GM12801 (cell line): ENCODE data around the gene ART5.

Experiments used
- TF ChIP-seq, protein P1 (sequence below): IDR thresholded peaks from one replicate; pipeline ENCODE4 v1.5.1; 2011; ENCODE audit warnings: control low read depth; ENCODE audit not compliant: insufficient read length; ENCODE audit errors: extremely low read depth

Gene ART5

DNA sequence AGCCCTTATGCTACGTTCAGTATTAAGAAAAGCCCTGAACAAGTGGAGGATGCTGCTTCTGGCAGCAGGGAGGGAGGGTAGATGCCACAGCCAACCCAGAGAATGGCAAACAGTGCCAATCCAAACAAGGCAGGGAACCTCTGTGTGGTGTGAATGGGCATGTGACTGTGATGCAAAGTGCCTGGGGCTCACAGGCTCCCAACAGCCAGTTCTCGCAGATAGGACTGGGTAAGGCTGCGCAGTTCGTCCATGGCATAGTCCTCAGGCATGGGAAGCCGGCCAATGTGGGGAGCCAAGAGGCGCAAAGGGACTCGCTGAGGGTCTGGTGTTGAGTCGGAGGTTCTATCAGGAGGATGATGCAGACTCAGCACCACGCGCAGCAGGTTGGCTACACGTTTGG lies 34.2 kb upstream of the ART5 start:
- TF ChIP-seq, protein P1, sequence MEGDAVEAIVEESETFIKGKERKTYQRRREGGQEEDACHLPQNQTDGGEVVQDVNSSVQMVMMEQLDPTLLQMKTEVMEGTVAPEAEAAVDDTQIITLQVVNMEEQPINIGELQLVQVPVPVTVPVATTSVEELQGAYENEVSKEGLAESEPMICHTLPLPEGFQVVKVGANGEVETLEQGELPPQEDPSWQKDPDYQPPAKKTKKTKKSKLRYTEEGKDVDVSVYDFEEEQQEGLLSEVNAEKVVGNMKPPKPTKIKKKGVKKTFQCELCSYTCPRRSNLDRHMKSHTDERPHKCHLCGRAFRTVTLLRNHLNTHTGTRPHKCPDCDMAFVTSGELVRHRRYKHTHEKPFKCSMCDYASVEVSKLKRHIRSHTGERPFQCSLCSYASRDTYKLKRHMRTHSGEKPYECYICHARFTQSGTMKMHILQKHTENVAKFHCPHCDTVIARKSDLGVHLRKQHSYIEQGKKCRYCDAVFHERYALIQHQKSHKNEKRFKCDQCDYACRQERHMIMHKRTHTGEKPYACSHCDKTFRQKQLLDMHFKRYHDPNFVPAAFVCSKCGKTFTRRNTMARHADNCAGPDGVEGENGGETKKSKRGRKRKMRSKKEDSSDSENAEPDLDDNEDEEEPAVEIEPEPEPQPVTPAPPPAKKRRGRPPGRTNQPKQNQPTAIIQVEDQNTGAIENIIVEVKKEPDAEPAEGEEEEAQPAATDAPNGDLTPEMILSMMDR: no peak

DNA sequence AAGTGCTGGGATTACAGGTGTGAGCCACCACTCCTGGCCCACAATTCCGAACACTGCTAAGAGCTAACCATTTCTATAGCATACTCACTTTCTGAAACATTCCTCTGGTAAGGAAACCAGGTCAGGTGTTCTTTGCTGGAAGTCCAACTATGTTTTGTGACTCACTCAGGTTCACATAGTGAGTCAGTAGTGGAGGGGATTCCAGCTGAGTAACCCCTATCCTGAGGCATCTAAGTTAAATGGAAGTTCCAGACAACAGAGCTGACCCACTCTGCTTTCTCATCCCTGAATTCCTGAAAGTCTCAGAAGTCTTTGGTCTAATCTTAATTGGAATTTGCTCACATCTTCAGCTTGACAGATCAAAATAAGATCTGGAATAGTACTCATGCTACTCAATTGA lies 32.4 kb upstream of the ART5 start:
- TF ChIP-seq, protein P1: no peak

DNA sequence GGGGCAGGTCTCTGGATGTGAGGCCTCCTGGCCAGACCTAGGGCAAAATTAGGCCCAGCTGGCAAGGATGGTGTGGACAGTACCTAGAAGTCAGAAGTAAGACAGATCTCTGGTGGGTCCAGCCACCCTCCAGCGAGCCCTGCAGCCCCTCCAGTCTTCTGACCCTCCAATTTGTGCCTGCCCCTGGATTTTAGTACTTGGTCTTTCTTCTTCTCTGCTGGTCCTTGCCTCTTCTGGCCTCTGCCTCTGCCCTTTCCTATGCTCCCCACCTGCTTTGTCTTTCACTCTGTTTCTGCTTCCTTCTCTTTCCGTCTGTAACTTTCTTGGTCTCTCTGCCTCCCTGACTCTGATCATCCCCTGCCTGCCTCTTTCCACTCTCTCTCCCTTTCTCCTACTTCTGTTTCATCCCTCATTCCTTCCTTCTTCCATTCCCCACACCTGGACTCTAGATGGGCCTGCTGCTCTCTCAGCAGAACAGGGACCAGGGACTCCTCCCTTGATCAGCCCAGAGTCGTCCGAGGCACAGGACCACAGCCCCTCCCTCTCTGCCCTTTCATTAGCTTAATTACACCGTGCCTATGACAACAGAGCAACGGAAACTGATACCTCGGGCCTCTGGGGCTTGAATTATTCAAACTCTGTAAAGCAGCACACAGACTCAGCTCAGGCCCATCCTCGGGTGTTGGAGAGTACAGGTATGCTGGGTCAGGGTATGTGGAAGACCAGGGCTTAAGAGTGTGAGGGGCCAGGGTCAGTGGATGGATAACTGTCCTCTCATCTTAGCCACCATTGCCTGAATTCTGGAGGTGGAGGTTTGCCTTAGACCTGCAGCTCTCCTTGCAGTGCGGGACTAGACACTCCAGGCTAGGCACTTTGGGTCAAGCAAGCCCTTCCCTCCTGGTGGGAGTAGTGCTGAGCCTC lies 29.8 kb upstream of the ART5 start, which contains the start of gene CHRNA10:
Gene CHRNA10 (minus strand): TSS at position 51 of the 921 bp plus-strand sequence. CDS start 72 bp downstream, outside the sequence.
- TF ChIP-seq, protein P1: no peak

DNA sequence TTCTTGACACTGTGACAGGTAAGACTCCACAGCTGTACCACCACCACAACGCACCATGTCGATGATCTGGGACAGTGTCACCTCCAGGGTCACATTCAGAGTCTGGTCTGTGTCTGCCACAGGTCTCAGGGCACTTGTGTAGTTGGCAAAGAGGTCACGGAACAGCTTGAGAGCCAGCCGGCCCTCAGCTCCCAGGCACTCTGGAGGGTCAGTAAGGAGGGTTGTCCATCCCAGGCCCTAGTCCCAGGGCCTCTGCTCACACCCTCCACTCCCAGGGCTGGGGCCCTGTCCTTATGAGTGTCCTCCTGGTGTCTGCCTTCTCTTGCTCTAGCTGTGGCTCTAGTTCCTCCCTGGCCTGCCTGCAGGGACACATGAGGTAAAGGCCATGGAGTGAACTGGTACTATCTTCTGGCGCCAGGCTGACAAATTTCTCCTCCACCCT lies 28.0 kb upstream of the ART5 start:
- TF ChIP-seq, protein P1: no peak

DNA sequence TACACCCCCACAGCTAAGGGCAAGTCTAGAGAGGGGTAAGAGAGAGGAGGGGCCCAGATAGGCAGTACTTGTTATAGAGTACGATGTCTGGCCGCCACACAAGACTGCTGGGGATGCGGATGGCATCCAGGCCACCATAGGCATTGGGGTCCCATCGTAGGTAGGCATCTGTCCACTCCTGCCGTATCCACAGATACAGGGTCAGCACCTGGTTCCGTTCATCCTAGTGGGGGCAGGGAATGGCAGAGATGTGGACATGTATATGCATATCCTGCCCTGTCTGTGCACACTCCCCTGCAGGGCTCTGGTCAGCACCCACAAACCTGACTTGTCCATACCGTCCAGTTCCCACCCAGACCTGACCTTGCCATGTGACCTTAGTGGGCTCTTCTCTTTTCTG lies 27.3 kb upstream of the ART5 start:
- TF ChIP-seq, protein P1: no peak

DNA sequence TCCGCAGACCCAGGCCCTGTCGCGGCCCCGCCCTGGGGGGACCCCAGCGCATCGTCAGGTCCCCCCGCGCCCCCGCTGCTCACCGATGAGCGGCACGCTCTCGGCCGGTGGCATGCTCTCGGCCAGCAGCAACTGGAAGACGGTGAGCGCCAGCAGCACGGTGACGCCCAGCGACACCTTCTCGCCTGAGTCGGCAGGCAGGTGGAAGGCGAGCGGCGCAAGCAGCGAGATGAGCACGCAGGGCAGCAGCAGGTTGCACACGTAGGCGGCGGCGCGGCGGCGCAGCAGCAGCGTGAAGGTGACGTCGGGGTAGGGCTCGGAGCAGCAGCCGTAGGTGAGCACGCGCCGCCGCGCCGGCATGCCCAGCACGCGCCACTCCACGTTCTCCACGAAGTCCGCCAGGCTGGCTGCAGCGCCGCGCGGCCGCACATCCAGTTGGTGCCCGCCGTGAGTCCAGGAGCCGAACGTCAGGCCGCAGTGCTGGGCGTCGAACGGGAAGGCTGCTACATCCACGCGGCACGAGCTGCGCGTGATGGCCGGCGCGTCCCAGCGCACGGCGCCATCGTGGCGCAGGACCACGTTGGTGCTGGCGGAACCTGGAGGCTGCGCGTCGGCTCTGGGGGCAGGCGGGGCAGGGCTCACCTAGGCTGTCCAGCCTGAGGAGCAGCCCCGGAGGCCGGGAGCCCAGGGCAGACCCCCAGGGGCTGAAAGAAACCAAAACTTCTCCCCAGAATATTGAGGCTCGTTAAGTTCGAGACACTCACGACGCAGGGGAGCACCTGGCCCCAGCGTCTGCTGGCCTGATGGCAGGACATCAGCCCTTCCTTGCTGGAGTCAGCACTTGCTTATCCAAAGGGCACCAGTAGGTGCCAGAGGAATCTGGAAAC lies 25.6 kb upstream of the ART5 start:
- TF ChIP-seq, protein P1: no peak

DNA sequence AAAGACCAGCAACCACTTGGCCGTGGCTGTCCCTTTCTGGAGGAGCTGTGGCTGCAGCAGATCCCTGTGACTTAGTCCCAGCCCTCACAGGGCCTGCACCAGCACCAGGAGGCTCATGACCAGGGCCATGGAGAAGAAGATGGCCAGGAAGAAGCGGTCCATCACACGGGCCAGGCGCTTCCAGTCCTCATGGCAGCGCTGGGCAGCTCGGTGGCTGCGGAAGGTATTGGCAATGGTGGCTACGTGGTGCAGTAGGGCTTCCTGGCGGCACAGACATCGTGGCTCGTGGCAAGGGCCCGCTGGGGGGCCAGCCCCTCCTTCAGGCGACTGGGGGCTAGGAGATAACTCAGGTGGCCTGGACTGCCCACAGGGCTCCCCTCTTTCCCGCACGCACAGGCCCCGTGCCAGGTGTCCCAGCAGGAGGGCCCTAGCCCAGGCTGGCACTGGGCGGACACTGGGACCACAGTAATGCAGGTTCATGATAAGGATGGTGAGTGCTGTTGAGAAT lies 24.3 kb upstream of the ART5 start:
- TF ChIP-seq, protein P1: no peak
